Tibial nerve (tissue), 3 donors: ENCODE measurements around the gene IL1RL1.

Experiments used
- POLR2A ChIP-seq, 2 donors: fragments of 450-650 bp; IDR thresholded peaks; one replicate each; pipeline ENCODE4 v1.6.1; 2017; ENCODE audit warnings: antibody characterized with exemption in 2 of 2, mild to moderate bottlenecking in 2 of 2, moderate library complexity in 2 of 2
- TF ChIP-seq, protein P1 (sequence below), 5 experiments: fragments of 200-600 bp in 3 of 5; fragments of 450-650 bp in 2 of 5; sonication (generic) in 3 of 5; IDR thresholded peaks; one replicate each; pipeline ENCODE4 v1.5.1; 2016 to 2019; ENCODE audit warnings: antibody characterized with exemption in 5 of 5, mild to moderate bottlenecking in 3 of 5, moderate library complexity in 2 of 5

- TF ChIP-seq, protein P1, sequence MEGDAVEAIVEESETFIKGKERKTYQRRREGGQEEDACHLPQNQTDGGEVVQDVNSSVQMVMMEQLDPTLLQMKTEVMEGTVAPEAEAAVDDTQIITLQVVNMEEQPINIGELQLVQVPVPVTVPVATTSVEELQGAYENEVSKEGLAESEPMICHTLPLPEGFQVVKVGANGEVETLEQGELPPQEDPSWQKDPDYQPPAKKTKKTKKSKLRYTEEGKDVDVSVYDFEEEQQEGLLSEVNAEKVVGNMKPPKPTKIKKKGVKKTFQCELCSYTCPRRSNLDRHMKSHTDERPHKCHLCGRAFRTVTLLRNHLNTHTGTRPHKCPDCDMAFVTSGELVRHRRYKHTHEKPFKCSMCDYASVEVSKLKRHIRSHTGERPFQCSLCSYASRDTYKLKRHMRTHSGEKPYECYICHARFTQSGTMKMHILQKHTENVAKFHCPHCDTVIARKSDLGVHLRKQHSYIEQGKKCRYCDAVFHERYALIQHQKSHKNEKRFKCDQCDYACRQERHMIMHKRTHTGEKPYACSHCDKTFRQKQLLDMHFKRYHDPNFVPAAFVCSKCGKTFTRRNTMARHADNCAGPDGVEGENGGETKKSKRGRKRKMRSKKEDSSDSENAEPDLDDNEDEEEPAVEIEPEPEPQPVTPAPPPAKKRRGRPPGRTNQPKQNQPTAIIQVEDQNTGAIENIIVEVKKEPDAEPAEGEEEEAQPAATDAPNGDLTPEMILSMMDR (IDR thresholded peaks at IDR 0.05), result no peak
- no peak for TF ChIP-seq POLR2A (IDR thresholded peaks at IDR 0.05)
Measured at GRCh38 chr2:102303589-102303988, 7.8 kb upstream of the IL1RL1 start.
